Tibial nerve (tissue), 4 donors: ENCODE results near the gene ZNF423.

Experiments used
- CTCF ChIP-seq, 5 experiments: fragments of 200-600 bp in 3 of 5; fragments of 450-650 bp in 2 of 5; sonication (generic) in 3 of 5; IDR thresholded peaks; one replicate each; pipeline ENCODE4 v1.5.1; 2016 to 2019; ENCODE audit warnings: antibody characterized with exemption in 5 of 5, mild to moderate bottlenecking in 3 of 5, moderate library complexity in 2 of 5
- EP300 ChIP-seq, 2 donors: sonication (generic); formaldehyde crosslinking; IDR thresholded peaks; one replicate each; pipeline ENCODE4 v1.6.1; 2017; ENCODE audit warnings: antibody characterized with exemption in 2 of 2, mild to moderate bottlenecking in 1 of 2

- no peak for TF ChIP-seq CTCF (IDR thresholded peaks at IDR 0.05)
- TF ChIP-seq EP300 (IDR thresholded peaks at IDR 0.05), result no peak
These were observed 360.1 kb downstream of the ZNF423 start for GRCh38 chr16:49495596-49496355.
